Neuronal stem cell (in vitro differentiated cells): ENCODE measurements around the gene LDLRAD3.

Experiments
- DNase-seq: peaks from one replicate; pipeline ENCODE4 v3.0.0-alpha.2; 2013; ENCODE audit warnings: low spot score
- H2AFZ ChIP-seq: one replicate; pipeline ENCODE4 v1.6.1; 2013; ENCODE audit warnings: mild to moderate bottlenecking, low read length, inconsistent platforms
- H2AK5ac ChIP-seq: 2 replicates; pipeline ENCODE4 v1.6.1; 2013; ENCODE audit warnings: low read depth, mild to moderate bottlenecking, inconsistent platforms, low read length, moderate library complexity, mixed read lengths
- H2BK120ac ChIP-seq: 2 replicates; pipeline ENCODE4 v1.6.1; 2013; ENCODE audit warnings: low read depth, mild to moderate bottlenecking, inconsistent platforms, low read length, moderate library complexity, mixed read lengths
- H2BK12ac ChIP-seq: one replicate; pipeline ENCODE4 v1.6.1; 2013; ENCODE audit warnings: low read length, inconsistent platforms
- H2BK15ac ChIP-seq: 2 replicates; pipeline ENCODE4 v1.6.1; 2013; ENCODE audit warnings: mild to moderate bottlenecking, low read length, inconsistent platforms, mixed read lengths
- H2BK5ac ChIP-seq: one replicate; pipeline ENCODE4 v1.6.1; 2013; ENCODE audit warnings: inconsistent platforms, mild to moderate bottlenecking, low read length, moderate library complexity
- H3K14ac ChIP-seq: one replicate; pipeline ENCODE4 v1.6.1; 2013; ENCODE audit warnings: low read length, inconsistent platforms
- H3K18ac ChIP-seq: 2 replicates; pipeline ENCODE4 v1.6.1; 2013; ENCODE audit warnings: low read length, inconsistent platforms
- H3K23ac ChIP-seq: 2 replicates; pipeline ENCODE4 v1.6.1; 2013; ENCODE audit warnings: low read depth, mild to moderate bottlenecking, mixed read lengths, low read length, inconsistent platforms; ENCODE audit not compliant: poor library complexity
- H3K27ac ChIP-seq: replicated peaks from 3 replicates; pipeline ENCODE4 v1.5.1; 2013; ENCODE audit warnings: low read length, inconsistent platforms
- H3K27me3 ChIP-seq, 3 experiments: 2 replicates each; pipeline ENCODE4 v1.6.1; 2013; ENCODE audit warnings: low read length in 3 of 3, mild to moderate bottlenecking in 2 of 3, inconsistent platforms in 1 of 3, low read depth in 1 of 3, mixed read lengths in 1 of 3, moderate library complexity in 1 of 3; ENCODE audit not compliant: control insufficient read depth in 3 of 3, insufficient read depth in 3 of 3
- H3K36me3 ChIP-seq, 2 donors: replicated peaks in 1 of 2; 2 replicates each; pipeline ENCODE4 v1.6.1; 2013; ENCODE audit warnings: low read length in 2 of 2; ENCODE audit not compliant: control insufficient read depth in 2 of 2, insufficient read depth in 2 of 2
- H3K4ac ChIP-seq: 2 replicates; pipeline ENCODE4 v1.6.1; 2013; ENCODE audit warnings: inconsistent platforms, mild to moderate bottlenecking, low read length, moderate library complexity
- H3K4me1 ChIP-seq, 2 donors: 1 replicate in 1 of 2; 2 replicates in 1 of 2; pipeline ENCODE4 v1.6.1; 2013; ENCODE audit warnings: low read length in 2 of 2, low read depth in 1 of 2; ENCODE audit not compliant: control insufficient read depth in 2 of 2, insufficient read depth in 1 of 2
- H3K4me2 ChIP-seq: one replicate; pipeline ENCODE4 v1.6.1; 2013; ENCODE audit warnings: mild to moderate bottlenecking, low read length, inconsistent platforms; ENCODE audit not compliant: insufficient read depth, poor library complexity, severe bottlenecking
- H3K4me3 ChIP-seq, 2 donors: 2 replicates each; pipeline ENCODE4 v1.5.1; 2013; ENCODE audit warnings: low read length in 2 of 2, mild to moderate bottlenecking in 2 of 2, inconsistent platforms in 1 of 2, moderate library complexity in 1 of 2
- H3K79me1 ChIP-seq: one replicate; pipeline ENCODE4 v1.6.1; 2013; ENCODE audit warnings: low read depth, mild to moderate bottlenecking, inconsistent platforms, low read length, moderate library complexity
- H3K9ac ChIP-seq: one replicate; pipeline ENCODE4 v1.6.1; 2013; ENCODE audit warnings: mild to moderate bottlenecking, low read depth, low read length, inconsistent platforms; ENCODE audit not compliant: poor library complexity
- H3K9me3 ChIP-seq, 2 donors: replicated peaks in 1 of 2; 2 replicates each; pipeline versions ENCODE3 to v1.6.1; 2013; ENCODE audit warnings: low read length in 2 of 2, mild to moderate bottlenecking in 2 of 2, inconsistent platforms in 1 of 2, low read depth in 1 of 2, mixed read lengths in 1 of 2, moderate library complexity in 1 of 2; ENCODE audit not compliant: control insufficient read depth in 2 of 2, insufficient read depth in 1 of 2
- H4K8ac ChIP-seq: one replicate; pipeline ENCODE4 v1.6.1; 2013; ENCODE audit warnings: low read depth, mild to moderate bottlenecking, inconsistent platforms, low read length, moderate library complexity
- H4K91ac ChIP-seq: one replicate; pipeline ENCODE4 v1.6.1; 2013; ENCODE audit warnings: low read length, low read depth, mild to moderate bottlenecking, inconsistent platforms; ENCODE audit not compliant: poor library complexity
- WGBS, 2 donors: extraction: QIAGEN DNeasy Blood & Tissue Kit; methylation state at CpG; one replicate each; pipeline ENCODE4 v1.1.7; 2013; ENCODE audit warnings: missing lambda C conversion rate in 2 of 2, mixed read lengths in 1 of 2; ENCODE audit not compliant: insufficient read length in 2 of 2, insufficient replicate concordance in 1 of 2; ENCODE audit errors: extremely low coverage in 2 of 2; 5-methylcytosine and 5-hydroxymethylcytosine counted together

Gene LDLRAD3

DNA sequence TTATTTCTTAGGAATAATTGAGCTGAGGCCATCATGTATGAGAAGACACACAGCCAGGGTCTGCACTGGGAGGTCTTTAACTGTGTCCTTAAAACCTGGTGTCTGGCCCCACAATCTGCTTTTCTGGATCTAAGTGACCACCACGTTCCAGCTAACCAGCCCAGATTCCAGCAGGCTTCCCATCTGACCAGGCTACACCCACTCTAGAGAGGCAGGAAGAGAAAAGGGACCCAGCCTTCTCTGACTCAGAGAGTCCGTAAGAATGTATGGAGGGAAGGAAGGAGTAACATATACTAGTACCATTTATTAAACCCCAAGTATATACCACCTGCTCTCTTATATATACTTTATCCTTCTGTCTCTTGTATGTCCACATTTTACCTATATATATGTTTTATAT, 80.1 kb downstream of the LDLRAD3 start:
- Histone ChIP-seq H2BK120ac (no peak overlapping the region), H3K4ac (no peak overlapping the region), H3K79me1 (peaks cover 3% of the 10 kb centered on the region), H3K4me3 (no peak overlapping the region), H4K91ac (no peak overlapping the region), H2AK5ac (no peak overlapping the region), H2BK15ac (no peak overlapping the region), H3K9ac (no peak overlapping the region), H2AFZ (no peak overlapping the region), H3K27ac (no peak overlapping the region), H2BK12ac (no peak overlapping the region), H3K14ac (no peak overlapping the region), H2BK5ac (no peak overlapping the region), H3K4me1 (peaks cover 8 to 21% of the 10 kb centered on the region in 2 donors), H3K36me3 (peaks cover 0 to 3% of the 10 kb centered on the region in 2 donors), H3K23ac (no peak overlapping the region), H4K8ac (no peak overlapping the region), H3K9me3 (peaks cover 0 to 20% of the 10 kb centered on the region in 2 donors), H3K27me3 (no peaks in the 10 kb centered on the region), H3K4me2 (no peak overlapping the region), H3K18ac (no peak overlapping the region)
- WGBS, 2 donors: no CpG with 5 or more reads among the region's 2 CpGs
- DNase-seq: no peak

DNA sequence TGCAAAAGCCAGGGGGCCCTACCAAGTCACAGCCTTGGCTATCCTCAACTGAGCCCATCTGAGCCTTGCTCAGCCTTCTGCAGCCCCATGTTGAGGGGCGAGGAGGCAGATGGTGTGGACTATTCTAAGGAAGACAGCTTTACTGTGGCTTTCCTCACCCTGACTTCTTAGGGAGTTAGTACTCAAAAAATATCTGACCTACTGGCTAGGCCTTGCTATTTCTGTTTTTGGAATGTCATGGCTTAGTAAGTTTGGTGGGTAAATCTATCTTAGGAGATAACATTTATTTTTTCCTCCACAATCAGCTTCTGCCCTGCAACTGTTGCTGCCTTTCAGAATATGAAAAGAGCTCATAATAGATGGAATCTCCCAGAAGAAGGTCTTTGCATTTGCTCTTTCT, 80.9 kb downstream of the LDLRAD3 start:
- Histone ChIP-seq H2AK5ac (no peak overlapping the region), H3K18ac (peak overlapping the region; percentile 0), H3K9me3 (peaks cover 0 to 20% of the 10 kb centered on the region in 2 donors), H2BK120ac (no peak overlapping the region), H3K4me2 (no peak overlapping the region), H2BK15ac (no peak overlapping the region), H3K23ac (no peak overlapping the region), H3K4ac (no peak overlapping the region), H2BK5ac (no peak overlapping the region), H3K36me3 (peaks cover 0 to 3% of the 10 kb centered on the region in 2 donors), H3K79me1 (peaks cover 1% of the 10 kb centered on the region), H3K4me3 (no peak overlapping the region), H2AFZ (no peak overlapping the region), H4K8ac (no peak overlapping the region), H3K27ac (no peak overlapping the region), H3K27me3 (no peaks in the 10 kb centered on the region), H3K14ac (no peak overlapping the region), H4K91ac (no peak overlapping the region), H2BK12ac (no peak overlapping the region), H3K4me1 (peaks cover 8 to 14% of the 10 kb centered on the region in 2 donors), H3K9ac (no peak overlapping the region)
- no CpG with 5 or more reads among the region's 1 CpG for WGBS, 2 donors
- DNase-seq: no peak

DNA sequence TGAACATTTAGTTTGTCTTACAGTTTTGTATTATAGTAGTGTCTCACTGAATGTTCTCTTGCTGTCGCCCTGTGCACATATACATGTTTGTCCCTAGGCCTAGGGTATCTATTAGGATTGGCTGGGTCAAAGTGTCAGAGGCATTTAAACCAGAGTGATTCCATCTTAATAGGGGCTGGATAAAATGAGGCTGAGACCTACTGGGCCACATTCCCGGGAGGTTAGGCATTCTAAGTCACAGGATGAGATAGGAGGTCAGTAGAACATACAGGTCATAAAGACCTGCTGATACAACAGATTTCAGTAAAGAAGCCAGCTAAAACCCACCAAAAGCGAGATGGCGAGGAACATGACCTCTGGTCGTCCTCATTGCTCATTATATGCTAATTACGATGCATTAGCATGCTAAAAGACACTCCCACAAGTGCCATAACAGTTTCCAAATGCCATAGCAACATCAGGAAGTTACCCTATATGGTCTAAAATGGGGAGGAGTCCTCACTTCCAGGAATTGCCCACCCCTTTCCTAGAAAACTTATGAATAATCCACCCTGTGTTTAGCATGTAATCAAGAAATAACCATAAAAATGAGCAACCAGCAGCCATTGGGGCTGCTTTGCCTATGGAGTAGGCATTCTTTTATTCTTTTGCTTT, 82.6 kb downstream of the LDLRAD3 start:
- Histone ChIP-seq H3K4me1 (peaks cover 8 to 13% of the 10 kb centered on the region in 2 donors), H2AK5ac (no peak overlapping the region), H3K4ac (no peak overlapping the region), H3K79me1 (no peaks in the 10 kb centered on the region), H3K23ac (no peak overlapping the region), H3K27me3 (no peaks in the 10 kb centered on the region), H2BK12ac (no peak overlapping the region), H3K18ac (no peak overlapping the region), H3K9me3 (peaks cover 0 to 20% of the 10 kb centered on the region in 2 donors), H3K4me3 (no peak overlapping the region), H2BK15ac (no peak overlapping the region), H2BK120ac (no peak overlapping the region), H3K9ac (no peak overlapping the region), H2AFZ (no peak overlapping the region), H2BK5ac (no peak overlapping the region), H4K8ac (no peak overlapping the region), H3K27ac (no peak overlapping the region), H4K91ac (no peak overlapping the region), H3K14ac (no peak overlapping the region), H3K36me3 (peaks cover 0 to 3% of the 10 kb centered on the region in 2 donors), H3K4me2 (no peak overlapping the region)
- WGBS, 2 donors: no CpG with 5 or more reads among the region's 6 CpGs
- DNase-seq: no peak

DNA sequence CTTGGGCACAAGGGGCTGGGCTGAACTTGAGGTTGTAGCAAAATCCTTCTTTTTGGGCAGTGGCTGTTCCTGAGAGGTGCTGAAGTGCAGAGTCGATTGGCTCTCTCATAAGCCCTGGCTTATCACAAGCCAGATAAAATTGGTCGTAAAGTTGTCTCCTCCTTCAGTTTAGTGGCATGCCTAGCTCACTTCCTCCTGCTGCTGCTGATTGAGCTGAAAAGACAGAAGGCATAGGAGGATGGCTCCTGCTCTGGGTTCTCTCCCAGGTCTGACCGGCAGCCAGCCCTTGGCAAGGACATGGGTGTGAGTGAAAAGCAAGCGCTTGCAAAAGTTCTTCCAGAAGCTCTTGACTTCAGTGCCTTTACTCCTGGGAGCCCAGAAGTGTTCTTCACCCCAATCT, 83.9 kb downstream of the LDLRAD3 start:
- Histone ChIP-seq H3K27ac (no peak overlapping the region), H2BK5ac (no peak overlapping the region), H3K4me3 (no peak overlapping the region), H3K18ac (no peak overlapping the region), H3K79me1 (no peaks in the 10 kb centered on the region), H3K4me1 (peaks cover 7 to 13% of the 10 kb centered on the region in 2 donors), H2AK5ac (no peak overlapping the region), H4K8ac (no peak overlapping the region), H3K4me2 (no peak overlapping the region), H4K91ac (no peak overlapping the region), H3K23ac (no peak overlapping the region), H2BK15ac (no peak overlapping the region), H3K9ac (no peak overlapping the region), H3K27me3 (no peaks in the 10 kb centered on the region), H2BK12ac (no peak overlapping the region), H3K36me3 (peaks cover 0 to 3% of the 10 kb centered on the region in 2 donors), H3K14ac (no peak overlapping the region), H2AFZ (no peak overlapping the region), H3K9me3 (peaks cover 0 to 28% of the 10 kb centered on the region in 2 donors), H3K4ac (no peak overlapping the region), H2BK120ac (no peak overlapping the region)
- WGBS, 2 donors: no CpG with 5 or more reads among the region's 4 CpGs
- DNase-seq: no peak
